LNCAP (cell line): Measurements from ENCODE around the gene ATP10B.

ENCODE experiments used
- TF ChIP-seq, protein P1 (sequence below): fragments of 450-650 bp; IDR thresholded peaks from 2 replicates; pipeline ENCODE4 v1.5.1; 2017; ENCODE audit warnings: mild to moderate bottlenecking

The ATP10B gene

GRCh38 chr5:160799184-160799583 is 52.8 kb downstream of the ATP10B start:
- TF ChIP-seq, protein P1, sequence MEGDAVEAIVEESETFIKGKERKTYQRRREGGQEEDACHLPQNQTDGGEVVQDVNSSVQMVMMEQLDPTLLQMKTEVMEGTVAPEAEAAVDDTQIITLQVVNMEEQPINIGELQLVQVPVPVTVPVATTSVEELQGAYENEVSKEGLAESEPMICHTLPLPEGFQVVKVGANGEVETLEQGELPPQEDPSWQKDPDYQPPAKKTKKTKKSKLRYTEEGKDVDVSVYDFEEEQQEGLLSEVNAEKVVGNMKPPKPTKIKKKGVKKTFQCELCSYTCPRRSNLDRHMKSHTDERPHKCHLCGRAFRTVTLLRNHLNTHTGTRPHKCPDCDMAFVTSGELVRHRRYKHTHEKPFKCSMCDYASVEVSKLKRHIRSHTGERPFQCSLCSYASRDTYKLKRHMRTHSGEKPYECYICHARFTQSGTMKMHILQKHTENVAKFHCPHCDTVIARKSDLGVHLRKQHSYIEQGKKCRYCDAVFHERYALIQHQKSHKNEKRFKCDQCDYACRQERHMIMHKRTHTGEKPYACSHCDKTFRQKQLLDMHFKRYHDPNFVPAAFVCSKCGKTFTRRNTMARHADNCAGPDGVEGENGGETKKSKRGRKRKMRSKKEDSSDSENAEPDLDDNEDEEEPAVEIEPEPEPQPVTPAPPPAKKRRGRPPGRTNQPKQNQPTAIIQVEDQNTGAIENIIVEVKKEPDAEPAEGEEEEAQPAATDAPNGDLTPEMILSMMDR: no peak

- TF ChIP-seq, protein P1: no peak
These were observed 55.0 kb downstream of the ATP10B start for GRCh38 chr5:160797020-160797419.

DNA sequence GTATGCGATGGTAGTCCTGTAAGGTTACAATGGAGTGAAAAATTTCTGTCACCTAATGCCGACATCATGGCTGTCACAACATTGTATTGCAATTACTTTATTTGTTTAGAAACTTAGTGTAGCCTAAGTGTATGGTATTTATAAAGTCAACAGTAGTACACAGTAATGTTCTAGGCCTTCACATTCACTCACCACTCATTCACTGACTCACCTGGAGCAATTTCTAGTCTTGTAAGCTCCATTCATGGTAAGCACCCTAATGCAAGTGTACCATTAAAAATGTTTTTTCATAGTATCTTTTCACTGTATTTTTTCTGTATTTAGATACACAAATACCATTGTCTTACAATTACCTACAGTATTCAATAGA is 58.5 kb downstream of the ATP10B start:
- TF ChIP-seq, protein P1: no peak

DNA sequence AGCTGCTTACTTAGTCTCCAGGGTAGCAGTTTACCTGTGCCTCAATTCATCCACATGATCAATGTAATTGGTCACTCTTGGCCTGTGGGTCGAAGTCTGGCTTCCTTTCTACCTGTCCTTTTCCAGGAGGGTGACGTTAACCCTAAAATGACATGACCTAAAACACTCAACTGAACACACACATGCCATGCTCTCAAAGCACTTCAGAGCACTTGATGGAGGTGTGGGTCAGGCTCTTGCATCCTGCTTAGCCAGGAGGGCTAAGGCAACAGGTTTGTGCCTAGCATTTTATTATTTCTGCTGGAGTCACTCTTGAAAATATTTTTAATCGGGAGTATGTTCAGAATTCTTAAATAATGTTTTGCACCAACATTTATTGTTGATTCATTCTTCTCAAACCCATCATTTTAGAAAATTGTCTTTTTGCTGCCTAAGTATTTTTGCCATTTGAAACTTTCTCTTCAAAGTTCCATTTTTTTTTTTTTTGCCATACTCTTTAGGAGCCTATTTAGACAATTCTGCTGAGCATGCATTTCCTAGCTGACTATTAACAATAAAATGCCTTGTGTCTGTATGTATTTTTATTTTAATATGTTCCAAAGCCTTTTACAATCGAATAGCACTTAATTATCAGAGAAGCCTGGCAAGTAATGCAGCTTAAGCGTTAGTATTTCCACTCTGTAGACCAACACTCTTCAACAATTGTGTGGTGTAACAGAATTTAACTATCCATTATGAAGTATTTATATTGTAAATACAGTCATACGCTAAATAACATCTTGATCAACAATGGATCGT is 59.1 kb downstream of the ATP10B start:
- TF ChIP-seq, protein P1: no peak

GRCh38 chr5:160792281-160792680 is 59.7 kb downstream of the ATP10B start:
- TF ChIP-seq, protein P1: no peak

GRCh38 chr5:160789219-160789859 is 62.7 kb downstream of the ATP10B start:
- TF ChIP-seq, protein P1: no peak

- TF ChIP-seq, protein P1: no peak
These were observed 63.8 kb downstream of the ATP10B start for GRCh38 chr5:160788102-160788660.
